Spleen (tissue), 11 donors: ENCODE measurements around the gene FGF21. TPM values are rescaled to one million over a fixed set of nuclear protein-coding genes. Genes with fewer than 3 reads are reported as not detected.

Source experiments
- DNase-seq: peaks from one replicate; pipeline ENCODE4 v3.0.0-alpha.2; 2020
- H3K27ac ChIP-seq, 8 donors: fragments of 200-600 bp; sonication (generic) in 7 of 8; 1 replicate in 4 of 8; 2 replicates in 4 of 8; pipeline versions ENCODE4 v1.5.0 to v1.8.0; 2016 to 2021; ENCODE audit warnings: inconsistent platforms in 4 of 8, mild to moderate bottlenecking in 4 of 8, moderate library complexity in 1 of 8
- H3K27me3 ChIP-seq, 7 donors: fragments of 200-600 bp; sonication (generic) in 6 of 7; replicated peaks in 1 of 7; 1 replicate in 4 of 7; 2 replicates in 3 of 7; pipeline versions ENCODE4 v1.5.0 to v1.8.0; 2016 to 2021; ENCODE audit warnings: inconsistent platforms in 3 of 7, mild to moderate bottlenecking in 1 of 7
- H3K36me3 ChIP-seq, 6 donors: fragments of 200-600 bp; sonication (generic) in 5 of 6; 1 replicate in 4 of 6; 2 replicates in 2 of 6; pipeline versions ENCODE4 v1.5.0 to v1.8.0; 2016 to 2021; ENCODE audit warnings: inconsistent platforms in 2 of 6
- H3K4me1 ChIP-seq, 6 donors: fragments of 200-600 bp; sonication (generic) in 5 of 6; 1 replicate in 3 of 6; 2 replicates in 3 of 6; pipeline versions ENCODE4 v1.5.0 to v1.8.0; 2016 to 2021; ENCODE audit warnings: inconsistent platforms in 3 of 6
- H3K4me3 ChIP-seq, 8 donors: fragments of 200-600 bp; sonication (generic) in 7 of 8; 1 replicate in 4 of 8; 2 replicates in 4 of 8; pipeline versions ENCODE4 v1.5.0 to v1.8.0; 2016 to 2021; ENCODE audit warnings: inconsistent platforms in 4 of 8, mild to moderate bottlenecking in 4 of 8, moderate library complexity in 2 of 8
- H3K9me3 ChIP-seq, 8 donors: fragments of 200-600 bp; sonication (generic) in 7 of 8; 1 replicate in 4 of 8; 2 replicates in 4 of 8; pipeline versions ENCODE4 v1.5.0 to v1.8.0; 2016 to 2021; ENCODE audit warnings: inconsistent platforms in 4 of 8
- CTCF ChIP-seq, 11 experiments: fragments of 200-600 bp in 7 of 11; fragments of 450-650 bp in 4 of 11; sonication (generic) in 4 of 11; IDR thresholded peaks in 8 of 11; conservative IDR thresholded peaks in 3 of 11; 1 replicate in 7 of 11; 2 replicates in 4 of 11; pipeline versions ENCODE4 v1.4.0 to v1.8.0; 2016 to 2021; ENCODE audit warnings: antibody characterized with exemption in 11 of 11, inconsistent platforms in 4 of 11, mild to moderate bottlenecking in 1 of 11
- POLR2A ChIP-seq, 3 donors: fragments of 450-650 bp; IDR thresholded peaks; one replicate each; pipeline ENCODE4 v1.5.1; 2017; ENCODE audit warnings: antibody characterized with exemption in 3 of 3, mild to moderate bottlenecking in 1 of 3
- POLR2AphosphoS5 ChIP-seq, 3 donors: sonication (generic); formaldehyde crosslinking; IDR thresholded peaks; one replicate each; pipeline ENCODE4 v1.5.1; 2017; ENCODE audit warnings: antibody characterized with exemption in 3 of 3
- WGBS, 5 donors: extraction: QIAGEN DNeasy Blood & Tissue Kit in 3 of 5; methylation state at CpG; one replicate each; pipeline versions ENCODE4 v1.1.5 to v1.1.7; 2013 to 2018; 5-methylcytosine and 5-hydroxymethylcytosine counted together
- intact Hi-C: fragments of 100-400 bp; cut with DNase I; formaldehyde crosslinking; loops from one replicate; pipeline ENCODE4 v1.15.0; 2023; ENCODE audit warnings: low total_unique reads
- polyA plus RNA-seq, 3 donors: library from polyadenylated mRNA; stranded (reverse); fragments of 200-250 nt; gene quantifications; one replicate each; pipeline ENCODE4 v1.2.1, GENCODE V29; 2013
- total RNA-seq, 7 donors: library from RNA; depleted of rRNA in 3 of 7; stranded (reverse); fragments of >200 nt in 3 of 7; fragmentation: NEBNext Ultra II Directional in 4 of 7; extraction: Animal tissue kit (Norgen Biotek cat#: 25700) in 4 of 7; gene quantifications; one replicate each; pipeline versions ENCODE4 v1.1.0 to v1.2.1, GENCODE V29; 2016 to 2021
- donor health status: healthy with polysubstance abuse.
- donor health status: DM: no; HTN: no; CAD: no; lungs with moderate emphysema.
- donor health status: DM: no; HTN: no; CAD: no.
- donor health status: Bipolar disorder and iron deficiency.
- donor health status: healthy.
- donor health status: DM: no; HTN: no; CAD: no.
- donor health status: DM: yes; HTN: yes; CAD: no.

FGF21 gene
- total and polyA plus RNA-seq, 10 donors: not detected

- Histone ChIP-seq H3K4me1 (peaks cover 15 to 63% (median 53%) of the 10 kb centered on the region in 6 donors), H3K27ac (peak overlapping the region; percentile 65 to 84 (median 80)), H3K36me3 (peaks cover 0 to 61% (median 0%) of the 10 kb centered on the region in 6 donors), H3K9me3 (peaks cover 0 to 26% (median 4%) of the 10 kb centered on the region in 8 donors), H3K27me3 (no peaks in the 10 kb centered on the region), H3K4me3 (peak overlapping the region in 1 of 8 donors; percentile 15)
- TF ChIP-seq POLR2AphosphoS5 (IDR thresholded peaks at IDR 0.05) (peak; percentile 34 to 80 (median 35)), CTCF (IDR thresholded peaks at IDR 0.05 in 8 of 11, conservative IDR thresholded peaks at IDR 0.05 in 3 of 11) (no peak), POLR2A (IDR thresholded peaks at IDR 0.05) (no peak)
- DNase-seq: no peak
- WGBS, 5 donors: 31 to 41% (median 39%) methylated on average over 11 of the region's 11 CpGs
- intact Hi-C loops: no loop called here
Measured at GRCh38 chr19:48724796-48725753, 30.2 kb upstream of the FGF21 start.

- H3K4me3 ChIP-seq: peak overlapping the region in 1 of 8 donors; percentile 3
- peaks cover 0 to 26% (median 4%) of the 10 kb centered on the region in 8 donors for H3K9me3 ChIP-seq
- H3K27me3 ChIP-seq: no peaks in the 10 kb centered on the region
- peaks cover 0 to 65% (median 0%) of the 10 kb centered on the region in 6 donors for H3K36me3 ChIP-seq
- intact Hi-C loops: no loop called here
- TF ChIP-seq CTCF (IDR thresholded peaks at IDR 0.05 in 8 of 11, conservative IDR thresholded peaks at IDR 0.05 in 3 of 11): no peak
- peak in 1 of 3 donors; percentile 47 for TF ChIP-seq POLR2AphosphoS5 (IDR thresholded peaks at IDR 0.05)
- TF ChIP-seq POLR2A (IDR thresholded peaks at IDR 0.05): no peak
- H3K4me1 ChIP-seq: peaks cover 15 to 48% (median 39%) of the 10 kb centered on the region in 6 donors
- peak overlapping the region; percentile 49 to 84 (median 80) for H3K27ac ChIP-seq
- no peak for DNase-seq
- whole genome bisulfite sequencing, 5 donors: 36 to 53% (median 43%) methylated on average over 2 of the region's 2 CpGs
Measured at GRCh38 chr19:48726556-48726955, 28.8 kb upstream of the FGF21 start.

GRCh38 chr19:48728911-48729664, 26.2 kb upstream of the FGF21 start:
- Histone ChIP-seq H3K4me1 (peaks cover 15 to 38% (median 33%) of the 10 kb centered on the region in 6 donors), H3K4me3 (peak overlapping the region in 2 of 8 donors; percentile 4 to 13), H3K27ac (peak overlapping the region in 5 of 8 donors; percentile 15 to 71 (median 32)), H3K36me3 (peaks cover 0 to 59% (median 0%) of the 10 kb centered on the region in 6 donors), H3K27me3 (no peaks in the 10 kb centered on the region), H3K9me3 (peaks cover 0 to 26% (median 4%) of the 10 kb centered on the region in 8 donors)
- no peak for DNase-seq
- intact Hi-C loops: no loop called here
- 82 to 92% (median 83%) methylated on average over 43 to 77 of the region's 77 CpGs for WGBS, 5 donors
- TF ChIP-seq POLR2AphosphoS5 (IDR thresholded peaks at IDR 0.05) (peak in 2 of 3 donors; percentile 28 to 50), POLR2A (IDR thresholded peaks at IDR 0.05) (no peak), CTCF (IDR thresholded peaks at IDR 0.05 in 8 of 11, conservative IDR thresholded peaks at IDR 0.05 in 3 of 11) (no peak)
